HT-29 (cell line): ENCODE results near the gene ATP2B3. TPM values are rescaled to one million over a fixed set of nuclear protein-coding genes. Genes with fewer than 3 reads are reported as not detected.
A peak's percentile ranks its signal among the peaks of the same experiment; 100 is the strongest.

Source experiments
- DNase-seq: peaks from one replicate; pipeline ENCODE4 v3.0.0-alpha.2; 2015; ENCODE audit warnings: low spot score
- total RNA-seq: library from RNA; depleted of rRNA; stranded (reverse); fragments of >200 nt; shearing (Covaris generic); gene quantifications from 2 replicates; pipeline ENCODE4 v1.2.3, GENCODE V29; 2014

Gene ATP2B3
- total RNA-seq, 1 experiment from 2014 or later = not detected

- no peak for DNase-seq
Measured at GRCh38 chrX:153533091-153533490, 15.6 kb downstream of the ATP2B3 start.

- DNase-seq = no peak
Measured at GRCh38 chrX:153537080-153537479, 19.6 kb downstream of the ATP2B3 start.

- no peak for DNase-seq
Measured at GRCh38 chrX:153537526-153538295, 20.3 kb downstream of the ATP2B3 start.

GRCh38 chrX:153538424-153538823 is 21.0 kb downstream of the ATP2B3 start:
- no peak for DNase-seq

- peak; percentile 83 for DNase-seq
Measured at GRCh38 chrX:153539171-153539978, 21.9 kb downstream of the ATP2B3 start.

GRCh38 chrX:153539979-153540358 is 22.5 kb downstream of the ATP2B3 start:
- no peak for DNase-seq

GRCh38 chrX:153544727-153545126 is 27.3 kb downstream of the ATP2B3 start:
- no peak for DNase-seq

GRCh38 chrX:153546386-153546785 is 28.9 kb downstream of the ATP2B3 start:
- no peak for DNase-seq

- DNase-seq = no peak
Measured at GRCh38 chrX:153547195-153547594, 29.8 kb downstream of the ATP2B3 start.

- no peak for DNase-seq
Measured at GRCh38 chrX:153549231-153549630, 31.8 kb downstream of the ATP2B3 start.

- no peak for DNase-seq
Measured at GRCh38 chrX:153549807-153550206, 32.4 kb downstream of the ATP2B3 start.

- no peak for DNase-seq
Measured at GRCh38 chrX:153551135-153551534, 33.7 kb downstream of the ATP2B3 start.

- peak; percentile 89 for DNase-seq
Measured at GRCh38 chrX:153554519-153555167, 37.2 kb downstream of the ATP2B3 start.

- no peak for DNase-seq
Measured at GRCh38 chrX:153556767-153557166, 39.3 kb downstream of the ATP2B3 start.

- peak; percentile 29 for DNase-seq
Measured at GRCh38 chrX:153557618-153558355, 40.3 kb downstream of the ATP2B3 start.

- DNase-seq = no peak
Measured at GRCh38 chrX:153560000-153560399, 42.6 kb downstream of the ATP2B3 start.

- DNase-seq = no peak
Measured at GRCh38 chrX:153560466-153560865, 43.0 kb downstream of the ATP2B3 start.

GRCh38 chrX:153561337-153561736 is 43.9 kb downstream of the ATP2B3 start:
- DNase-seq = no peak

GRCh38 chrX:153562546-153562945 is 45.1 kb downstream of the ATP2B3 start:
- no peak for DNase-seq

GRCh38 chrX:153564047-153564606 is 46.7 kb downstream of the ATP2B3 start:
- no peak for DNase-seq

GRCh38 chrX:153565996-153566580 is 48.6 kb downstream of the ATP2B3 start:
- no peak for DNase-seq
